IMR-90 (cell line): ENCODE data around the gene S100A13.

ENCODE experiments used
- CTCF ChIP-seq: conservative IDR thresholded peaks from 2 replicates; pipeline ENCODE4 v1.5.1; 2012; ENCODE audit warnings: mild to moderate bottlenecking, low read depth, low read length, improper control_type of control experiment
- FOS ChIP-seq: fragments of 150-350 bp; IDR thresholded peaks from 2 replicates; pipeline ENCODE4 v1.6.1; 2016; ENCODE audit warnings: low read depth, low read length
- MXI1 ChIP-seq: IDR thresholded peaks from 2 replicates; pipeline ENCODE4 v1.6.1; 2012; ENCODE audit warnings: low read depth, mild to moderate bottlenecking, low read length, moderate library complexity, borderline replicate concordance
- POLR2A ChIP-seq: IDR thresholded peaks from 2 replicates; pipeline ENCODE4 v1.6.1; 2012; ENCODE audit warnings: mild to moderate bottlenecking, low read depth, low read length
- RAD21 ChIP-seq: IDR thresholded peaks from 2 replicates; pipeline ENCODE4 v1.6.1; 2012; ENCODE audit warnings: low read length, improper control_type of control experiment
- SMC3 ChIP-seq: fragments of 150-350 bp; IDR thresholded peaks from 2 replicates; pipeline ENCODE4 v1.6.1; 2016; ENCODE audit warnings: low read depth, mild to moderate bottlenecking, antibody characterized with exemption, low read length, moderate library complexity
- TF ChIP-seq, protein P1 (sequence below): fragments of 150-350 bp; IDR thresholded peaks from 2 replicates; pipeline ENCODE4 v1.6.1; 2016; ENCODE audit warnings: low read depth, mild to moderate bottlenecking, low read length, moderate library complexity, borderline replicate concordance

DNA sequence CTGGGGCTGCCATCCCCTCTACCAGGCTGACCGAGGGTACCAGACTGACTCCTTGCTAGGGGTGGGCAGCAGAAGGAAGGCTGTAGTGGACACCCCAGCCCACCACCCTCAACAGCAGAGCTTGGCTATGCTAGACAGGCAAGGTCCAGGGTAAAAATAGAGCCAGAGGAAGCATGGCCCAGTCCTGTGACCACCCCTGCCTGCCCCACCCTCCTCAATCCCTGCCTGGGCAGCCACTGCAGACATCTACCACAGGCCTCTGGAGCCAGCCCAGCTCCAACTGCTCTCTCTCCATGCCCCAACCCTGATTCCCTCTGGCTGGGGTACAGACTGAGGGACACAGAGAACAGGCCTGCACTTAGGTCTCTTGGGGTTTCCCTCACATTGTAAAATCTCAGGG is 2.7 kb upstream of the S100A13 start:
- TF ChIP-seq CTCF = no peak
- TF ChIP-seq SMC3 = no peak
- no peak for TF ChIP-seq FOS
- TF ChIP-seq POLR2A = no peak
- no peak for TF ChIP-seq RAD21
- TF ChIP-seq, protein P1, sequence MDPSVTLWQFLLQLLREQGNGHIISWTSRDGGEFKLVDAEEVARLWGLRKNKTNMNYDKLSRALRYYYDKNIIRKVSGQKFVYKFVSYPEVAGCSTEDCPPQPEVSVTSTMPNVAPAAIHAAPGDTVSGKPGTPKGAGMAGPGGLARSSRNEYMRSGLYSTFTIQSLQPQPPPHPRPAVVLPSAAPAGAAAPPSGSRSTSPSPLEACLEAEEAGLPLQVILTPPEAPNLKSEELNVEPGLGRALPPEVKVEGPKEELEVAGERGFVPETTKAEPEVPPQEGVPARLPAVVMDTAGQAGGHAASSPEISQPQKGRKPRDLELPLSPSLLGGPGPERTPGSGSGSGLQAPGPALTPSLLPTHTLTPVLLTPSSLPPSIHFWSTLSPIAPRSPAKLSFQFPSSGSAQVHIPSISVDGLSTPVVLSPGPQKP = no peak
- TF ChIP-seq MXI1 = no peak
